Mammary epithelial cell (primary cell): ENCODE data around the gene POP5.

ENCODE experiments used
- EZH2 ChIP-seq: IDR thresholded peaks from 2 replicates; pipeline ENCODE4 v1.6.1; 2012; ENCODE audit warnings: low read length, inconsistent platforms, borderline replicate concordance
- TF ChIP-seq, protein P1 (sequence below), 2 donors: IDR thresholded peaks in 1 of 2; conservative IDR thresholded peaks in 1 of 2; 2 replicates each; pipeline ENCODE4 v1.5.1; 2011 to 2012; ENCODE audit warnings: inconsistent platforms in 2 of 2, low read length in 2 of 2, mild to moderate bottlenecking in 2 of 2, control low read depth in 1 of 2, low read depth in 1 of 2; ENCODE audit not compliant: insufficient read depth in 1 of 2; ENCODE audit errors: extremely low read depth in 1 of 2

DNA sequence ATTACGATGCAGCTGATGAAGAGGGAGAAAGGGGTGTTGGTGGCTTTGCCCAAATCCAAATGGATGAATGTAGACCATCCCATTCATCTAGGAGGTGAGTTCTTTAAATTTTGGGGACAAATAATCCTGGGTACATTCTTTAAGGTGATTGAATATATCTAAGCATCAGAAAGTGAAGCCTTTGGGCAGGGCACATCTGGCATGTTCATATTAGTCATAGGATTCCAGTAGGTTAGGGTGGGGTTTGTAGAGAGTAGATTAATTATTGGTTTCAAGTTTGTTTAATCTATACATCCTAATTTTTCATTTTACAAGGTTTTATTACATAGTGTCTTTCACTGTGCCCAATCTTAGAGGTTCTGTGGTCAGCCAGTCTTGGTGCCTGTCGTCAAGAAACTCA, 23.6 kb downstream of the POP5 start:
- TF ChIP-seq, protein P1, sequence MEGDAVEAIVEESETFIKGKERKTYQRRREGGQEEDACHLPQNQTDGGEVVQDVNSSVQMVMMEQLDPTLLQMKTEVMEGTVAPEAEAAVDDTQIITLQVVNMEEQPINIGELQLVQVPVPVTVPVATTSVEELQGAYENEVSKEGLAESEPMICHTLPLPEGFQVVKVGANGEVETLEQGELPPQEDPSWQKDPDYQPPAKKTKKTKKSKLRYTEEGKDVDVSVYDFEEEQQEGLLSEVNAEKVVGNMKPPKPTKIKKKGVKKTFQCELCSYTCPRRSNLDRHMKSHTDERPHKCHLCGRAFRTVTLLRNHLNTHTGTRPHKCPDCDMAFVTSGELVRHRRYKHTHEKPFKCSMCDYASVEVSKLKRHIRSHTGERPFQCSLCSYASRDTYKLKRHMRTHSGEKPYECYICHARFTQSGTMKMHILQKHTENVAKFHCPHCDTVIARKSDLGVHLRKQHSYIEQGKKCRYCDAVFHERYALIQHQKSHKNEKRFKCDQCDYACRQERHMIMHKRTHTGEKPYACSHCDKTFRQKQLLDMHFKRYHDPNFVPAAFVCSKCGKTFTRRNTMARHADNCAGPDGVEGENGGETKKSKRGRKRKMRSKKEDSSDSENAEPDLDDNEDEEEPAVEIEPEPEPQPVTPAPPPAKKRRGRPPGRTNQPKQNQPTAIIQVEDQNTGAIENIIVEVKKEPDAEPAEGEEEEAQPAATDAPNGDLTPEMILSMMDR (conservative IDR thresholded peaks at IDR 0.05 in 1 of 2, IDR thresholded peaks at IDR 0.05 in 1 of 2; ENCODE audit: extremely low read depth in 1 of 2, insufficient read depth in 1 of 2, low read depth in 1 of 2, low read length in 2 of 2): no peak
- no peak for TF ChIP-seq EZH2
